ENCODE data around the gene OR52J3. TPM values are rescaled to one million over a fixed set of nuclear protein-coding genes. Genes with fewer than 3 reads are reported as not detected.

Gene OR52J3
- total RNA-seq, 4 donors from 2014 or later, result not detected

- no peak for DNase-seq
- H3K9me3 ChIP-seq, result no peaks in the 10 kb centered on the region
- H3K27ac ChIP-seq, result no peak overlapping the region
- no peaks in the 10 kb centered on the region for H3K4me1 ChIP-seq
- TF ChIP-seq CTCF (IDR thresholded peaks at IDR 0.05) (no peak), POLR2A (IDR thresholded peaks at IDR 0.05) (no peak)
- no peaks in the 10 kb centered on the region for H3K27me3 ChIP-seq
- H3K4me3 ChIP-seq, result no peak overlapping the region
- H3K36me3 ChIP-seq, result no peaks in the 10 kb centered on the region
Observed at GRCh38 chr11:5092821-5093585, 46.7 kb downstream of the OR52J3 start.

- no peak overlapping the region for H3K27ac ChIP-seq
- TF ChIP-seq POLR2A (IDR thresholded peaks at IDR 0.05) (no peak), CTCF (IDR thresholded peaks at IDR 0.05) (no peak)
- H3K9me3 ChIP-seq, result no peaks in the 10 kb centered on the region
- H3K36me3 ChIP-seq, result no peaks in the 10 kb centered on the region
- no peak overlapping the region for H3K4me3 ChIP-seq
- no peaks in the 10 kb centered on the region for H3K4me1 ChIP-seq
- H3K27me3 ChIP-seq, result no peaks in the 10 kb centered on the region
- DNase-seq, result no peak
Observed at GRCh38 chr11:5096011-5096410, 49.7 kb downstream of the OR52J3 start.

Other genes starting within 250 kb of the OR52J3 start
- gene OR52R1, start 242.1 kb upstream of the OR52J3 start, total RNA-seq, result not detected
- not detected for gene OR51F2, start 225.2 kb upstream of the OR52J3 start, total RNA-seq
- gene OR51S1, start 197.3 kb upstream of the OR52J3 start, total RNA-seq, result not detected
- not detected for gene OR51T1, start 164.6 kb upstream of the OR52J3 start, total RNA-seq
- not detected for gene OR51A7, start 142.7 kb upstream of the OR52J3 start, total RNA-seq
- not detected for gene OR51G2, start 127.2 kb upstream of the OR52J3 start, total RNA-seq
- gene OR51G1, start 122.2 kb upstream of the OR52J3 start, total RNA-seq, result not detected
- gene OR51A4, start 98.9 kb upstream of the OR52J3 start, total RNA-seq, result not detected
- gene OR51A2, start 90.8 kb upstream of the OR52J3 start, total RNA-seq, result not detected
- gene OR51L1, start 51.7 kb upstream of the OR52J3 start, total RNA-seq, result not detected
- not detected for gene OR52E2, start 13.1 kb downstream of the OR52J3 start, total RNA-seq
- gene OR52E1, start 23.0 kb downstream of the OR52J3 start, total RNA-seq, result not detected
- not detected for gene OR52A5, start 91.8 kb downstream of the OR52J3 start, total RNA-seq
- not detected for gene OR52A1, start 108.2 kb downstream of the OR52J3 start, total RNA-seq
- not detected for gene OR51V1, start 154.2 kb downstream of the OR52J3 start, total RNA-seq
- 1 to 10 TPM in 1 of 4 donors, not detected in 3; 2.8 TPM for gene HBB, start 180.5 kb downstream of the OR52J3 start, total RNA-seq
- gene HBD, start 188.0 kb downstream of the OR52J3 start, total RNA-seq, result not detected
- not detected for gene HBG1, start 203.3 kb downstream of the OR52J3 start, total RNA-seq
- not detected for gene HBG2, start 208.3 kb downstream of the OR52J3 start, total RNA-seq
- gene HBE1, start 223.4 kb downstream of the OR52J3 start, total RNA-seq, result not detected